Stimulated activated CD4-positive, alpha-beta T cell treated with anti-CD3 and anti-CD28 coated beads, Interleukin-4, amount 100 ng/mL, for 48 hours (primary cell): Measurements from ENCODE around the gene PPM1F.

Experiments used
- DNase-seq, 2 donors: peaks; one replicate each; pipeline ENCODE4 v3.0.0-alpha.2; 2020; ENCODE audit warnings: low read depth in 2 of 2

PPM1F gene, protein sequence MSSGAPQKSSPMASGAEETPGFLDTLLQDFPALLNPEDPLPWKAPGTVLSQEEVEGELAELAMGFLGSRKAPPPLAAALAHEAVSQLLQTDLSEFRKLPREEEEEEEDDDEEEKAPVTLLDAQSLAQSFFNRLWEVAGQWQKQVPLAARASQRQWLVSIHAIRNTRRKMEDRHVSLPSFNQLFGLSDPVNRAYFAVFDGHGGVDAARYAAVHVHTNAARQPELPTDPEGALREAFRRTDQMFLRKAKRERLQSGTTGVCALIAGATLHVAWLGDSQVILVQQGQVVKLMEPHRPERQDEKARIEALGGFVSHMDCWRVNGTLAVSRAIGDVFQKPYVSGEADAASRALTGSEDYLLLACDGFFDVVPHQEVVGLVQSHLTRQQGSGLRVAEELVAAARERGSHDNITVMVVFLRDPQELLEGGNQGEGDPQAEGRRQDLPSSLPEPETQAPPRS

DNA sequence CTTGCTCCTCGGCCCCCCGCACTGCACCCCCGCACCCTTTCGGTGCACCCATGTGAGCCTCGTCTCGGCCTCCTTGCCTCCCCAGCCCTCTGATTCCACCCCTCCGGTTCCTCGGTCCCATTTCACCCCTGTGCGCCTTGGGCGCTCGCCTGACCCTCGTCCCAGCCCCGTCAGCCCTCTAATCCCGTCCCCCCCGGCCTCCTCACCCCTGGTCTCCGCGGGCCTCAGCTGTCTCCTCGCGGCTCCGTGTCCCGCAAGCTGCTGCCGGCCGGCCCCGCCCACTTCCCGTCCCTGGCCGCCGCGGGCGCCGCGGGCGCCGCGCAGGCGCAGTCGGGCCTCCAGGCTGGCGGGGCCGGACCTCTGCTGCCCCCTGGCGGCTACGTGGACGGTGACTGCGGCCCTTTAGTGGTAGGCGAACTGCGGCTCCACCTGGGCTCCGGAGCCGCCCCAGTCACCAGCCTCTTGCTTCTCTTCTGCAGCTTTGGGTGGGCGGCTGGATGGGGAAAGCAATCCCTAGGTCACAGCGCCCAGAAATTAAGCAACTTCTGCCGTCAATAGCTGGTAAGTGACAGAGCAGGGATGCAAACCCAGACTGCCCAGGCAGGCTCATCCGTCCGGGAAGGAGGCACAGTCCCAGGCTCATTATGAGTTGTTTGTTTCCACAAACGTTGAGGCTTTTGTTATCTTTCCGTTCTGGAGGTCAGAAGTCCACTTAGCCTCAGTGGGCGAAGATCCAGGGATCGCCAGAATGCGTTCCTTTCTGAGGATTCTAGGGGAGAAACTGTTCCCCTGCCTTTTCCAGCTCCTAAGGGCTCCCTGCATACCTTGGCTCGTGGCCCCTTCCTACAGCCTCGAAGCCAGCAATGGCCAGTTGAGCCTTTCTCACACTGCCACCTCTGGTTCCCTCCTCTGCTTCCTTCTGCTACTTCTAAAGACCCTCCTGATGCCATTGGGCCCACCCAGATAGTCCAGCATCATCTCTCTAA is at the start of gene PPM1F:
Gene PPM1F (minus strand): TSS at position 263 of the 986 bp plus-strand sequence. CDS start 6,800 bp downstream, outside the sequence.
- DNase-seq, result peak; percentile 85 to 91

DNA sequence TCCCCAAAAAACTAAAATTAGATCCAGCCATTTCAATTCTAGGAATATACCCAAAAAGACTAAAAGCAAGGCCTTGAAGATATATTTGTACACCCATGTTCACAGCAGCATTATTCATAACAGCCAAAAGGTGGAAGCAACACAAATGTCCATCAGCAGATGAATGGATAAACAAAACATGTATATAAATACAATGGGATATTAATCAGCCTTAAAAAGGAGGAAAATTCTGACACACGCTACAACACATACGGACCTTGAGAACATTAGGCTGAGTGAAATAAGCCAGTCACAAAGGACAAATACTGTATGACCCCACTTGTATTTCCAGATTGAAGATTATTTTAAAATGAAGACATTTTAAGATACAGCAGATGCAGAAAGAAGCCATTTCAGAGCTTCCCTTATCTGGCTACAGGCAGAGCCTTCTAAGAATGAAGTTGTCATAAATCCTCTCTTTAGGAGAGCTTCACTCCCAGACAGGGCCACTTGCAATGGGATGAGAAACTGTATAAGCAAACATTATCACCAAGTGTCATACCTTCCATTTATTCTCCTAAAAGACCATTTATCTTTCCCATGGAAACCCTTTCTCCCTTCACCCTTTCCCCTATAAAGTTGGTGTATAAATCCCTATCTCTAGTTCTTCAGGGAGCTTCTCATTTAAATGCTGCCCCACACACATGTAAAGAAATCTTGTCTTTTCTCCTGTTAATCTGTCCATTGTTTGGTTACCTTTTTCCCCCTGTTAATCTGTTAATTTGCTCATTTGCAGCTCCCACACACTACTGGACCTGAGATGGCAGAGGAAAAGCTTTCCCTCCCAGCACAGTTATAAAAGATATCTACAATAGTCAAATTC is 49.2 kb upstream of the PPM1F start:
- no peak for DNase-seq

DNA sequence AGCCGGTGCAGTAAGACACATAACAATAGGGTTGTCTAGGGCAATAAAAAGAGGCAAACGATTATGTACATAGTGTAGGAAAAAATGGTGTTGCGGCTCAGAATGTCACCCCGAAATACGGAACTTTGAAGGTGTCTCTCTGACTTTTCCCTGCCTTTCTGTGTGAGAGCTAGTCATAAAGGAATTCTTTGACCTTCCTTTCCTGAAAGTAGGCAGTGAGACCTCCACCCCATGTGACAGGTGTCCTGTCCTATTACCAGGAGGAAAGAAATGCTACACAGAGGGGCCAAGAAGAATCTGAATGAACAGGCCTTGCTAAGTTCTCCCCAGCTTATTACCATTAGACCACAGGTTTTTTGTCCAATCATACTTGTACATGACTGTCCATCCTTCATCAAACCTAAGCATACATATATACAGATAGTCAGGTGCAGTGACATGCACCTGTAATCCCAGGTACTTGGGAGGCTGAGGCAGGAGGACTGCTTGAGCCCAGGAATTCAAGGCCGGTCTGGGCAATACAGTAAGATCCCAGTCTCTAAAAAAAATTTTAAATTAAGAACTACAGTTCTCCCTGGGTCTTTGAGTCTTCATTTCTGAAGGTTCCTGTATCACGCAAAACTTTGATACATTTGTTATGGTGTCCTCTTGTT is 46.1 kb upstream of the PPM1F start:
- no peak for DNase-seq

DNA sequence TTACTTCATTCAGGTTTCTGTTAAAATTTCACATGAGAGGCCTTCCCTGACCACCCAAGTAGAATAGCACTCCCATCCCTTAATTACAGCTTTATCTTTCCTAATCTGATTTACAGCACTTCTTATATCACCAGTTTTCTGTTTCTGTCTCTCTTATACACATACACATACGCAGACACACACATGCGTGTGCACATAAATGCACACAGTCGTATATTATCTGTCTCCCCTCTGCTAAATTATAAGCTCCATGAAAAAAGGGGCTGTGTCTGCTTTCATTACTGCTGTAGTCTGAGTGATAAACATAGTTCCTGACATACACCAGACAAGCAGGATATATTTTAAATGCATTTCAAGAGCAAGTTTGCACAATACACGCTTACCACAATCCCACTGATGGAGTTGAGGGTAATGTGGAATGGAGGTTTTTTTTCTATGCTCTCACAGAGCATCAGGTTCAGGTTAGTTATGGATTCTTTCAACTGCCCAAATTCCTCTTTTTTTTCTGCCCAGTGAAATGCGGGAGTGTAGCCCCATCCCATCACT is 43.6 kb upstream of the PPM1F start:
- DNase-seq, result no peak

DNA sequence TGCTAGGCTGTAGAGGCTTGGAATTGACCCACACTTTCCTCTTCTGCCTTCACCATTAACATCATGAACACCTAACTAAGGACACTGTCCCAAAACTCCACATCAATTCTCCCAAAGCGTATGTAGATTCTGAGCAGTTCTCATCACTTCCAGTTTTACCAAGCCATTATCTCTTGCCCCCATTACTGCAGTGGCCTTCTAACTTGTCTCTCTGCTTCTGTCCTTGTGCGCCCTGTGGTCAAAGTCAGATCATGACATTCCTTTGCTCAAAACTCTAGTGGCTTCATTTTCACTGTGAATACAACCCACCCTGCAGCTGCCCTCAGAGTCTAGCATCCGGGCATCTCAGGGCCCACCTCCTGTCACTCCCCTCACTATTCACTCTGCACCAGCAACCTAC is 43.0 kb upstream of the PPM1F start:
- DNase-seq, result no peak

DNA sequence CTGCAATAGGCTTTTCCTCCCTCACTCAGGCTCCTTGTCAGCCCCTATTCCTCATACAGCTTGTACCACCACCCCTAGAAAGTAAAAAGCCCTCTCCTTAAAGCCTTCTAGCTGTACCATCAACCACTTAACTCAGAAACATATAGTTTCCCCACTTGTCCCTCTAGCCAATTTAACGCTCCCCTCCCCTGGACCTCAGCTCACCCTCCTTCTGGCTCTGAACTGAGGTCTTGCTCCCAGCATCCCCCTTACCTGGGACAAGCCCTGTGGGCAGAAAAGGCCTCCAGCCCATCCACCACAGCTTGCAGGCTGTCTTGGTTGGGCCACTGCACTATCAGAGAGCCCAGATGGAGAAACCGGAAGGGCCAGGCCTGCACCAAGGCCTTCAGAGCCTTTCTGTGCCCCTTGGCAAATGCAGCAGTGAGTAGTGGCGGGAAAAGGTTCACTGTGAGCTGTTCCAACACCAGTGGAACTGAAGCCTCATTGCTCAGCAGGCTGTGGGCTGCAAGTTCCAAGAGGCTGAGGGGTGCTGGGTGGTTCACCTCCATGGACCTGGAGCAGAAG is 42.3 kb upstream of the PPM1F start:
- no peak for DNase-seq

DNA sequence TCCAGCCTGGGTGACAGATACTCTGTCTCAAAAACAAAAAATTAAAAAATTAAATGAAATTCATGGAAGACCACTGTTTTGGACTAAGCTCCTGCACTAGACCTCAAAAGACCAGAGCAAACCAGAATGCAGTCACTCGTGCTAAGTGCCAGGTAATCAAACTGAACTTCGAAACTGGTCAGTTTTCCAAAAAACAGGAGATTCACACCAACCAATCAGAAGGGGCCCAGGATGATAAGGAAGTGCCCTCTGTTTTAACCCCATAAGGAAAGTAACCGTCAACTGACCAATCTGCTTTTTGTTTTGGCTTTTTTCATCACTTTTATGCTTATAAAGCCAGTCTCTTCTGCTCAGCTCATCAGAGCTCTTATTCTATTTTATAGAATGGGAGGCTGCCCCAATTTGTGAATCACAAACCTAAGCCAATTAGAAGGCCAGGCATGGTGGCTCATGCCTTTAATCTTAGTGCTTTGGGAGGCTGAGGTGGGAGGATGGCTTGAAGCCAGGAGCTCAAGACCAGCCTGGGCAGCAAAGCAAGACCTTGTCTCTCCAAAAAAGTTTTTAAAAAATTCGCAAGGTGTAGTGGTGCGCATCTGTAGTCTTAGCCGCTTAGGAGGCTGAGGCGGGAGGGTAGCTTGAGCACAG is 40.1 kb upstream of the PPM1F start:
- no peak for DNase-seq

DNA sequence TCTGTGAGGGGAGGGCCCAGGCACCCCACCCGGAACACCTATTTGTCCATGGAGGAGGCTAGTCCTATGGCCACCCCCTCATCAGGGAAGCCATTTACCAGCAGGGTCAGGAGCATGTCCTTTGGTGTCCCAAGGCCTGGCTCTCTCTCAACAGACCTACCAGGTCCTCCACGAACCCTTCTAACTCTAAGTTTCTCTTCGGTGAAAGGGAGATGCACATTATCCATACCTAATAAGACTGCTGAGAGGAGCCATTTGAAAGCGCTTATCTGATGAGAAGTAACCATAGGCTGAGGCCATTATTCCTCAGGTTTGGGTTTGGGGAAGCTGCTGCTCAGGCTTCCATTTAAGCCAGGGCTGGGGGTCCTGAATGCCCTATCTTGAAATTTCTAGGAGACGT is 39.1 kb upstream of the PPM1F start:
- DNase-seq, result no peak

DNA sequence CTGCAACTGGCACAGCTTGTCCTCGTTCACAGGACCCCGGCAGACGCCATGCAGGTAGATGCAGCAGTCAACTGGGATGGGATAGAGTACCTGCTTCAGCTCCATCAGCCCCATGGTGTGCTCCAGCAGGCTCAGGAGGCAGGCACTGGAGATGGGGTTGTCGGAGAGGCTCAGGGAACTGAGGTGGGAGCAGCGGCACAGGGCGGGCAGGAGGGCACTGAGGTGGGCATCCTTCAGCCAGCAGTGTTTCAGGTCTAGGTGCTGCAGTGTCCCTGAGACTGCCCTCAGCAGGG is 38.6 kb upstream of the PPM1F start:
- DNase-seq, result no peak

DNA sequence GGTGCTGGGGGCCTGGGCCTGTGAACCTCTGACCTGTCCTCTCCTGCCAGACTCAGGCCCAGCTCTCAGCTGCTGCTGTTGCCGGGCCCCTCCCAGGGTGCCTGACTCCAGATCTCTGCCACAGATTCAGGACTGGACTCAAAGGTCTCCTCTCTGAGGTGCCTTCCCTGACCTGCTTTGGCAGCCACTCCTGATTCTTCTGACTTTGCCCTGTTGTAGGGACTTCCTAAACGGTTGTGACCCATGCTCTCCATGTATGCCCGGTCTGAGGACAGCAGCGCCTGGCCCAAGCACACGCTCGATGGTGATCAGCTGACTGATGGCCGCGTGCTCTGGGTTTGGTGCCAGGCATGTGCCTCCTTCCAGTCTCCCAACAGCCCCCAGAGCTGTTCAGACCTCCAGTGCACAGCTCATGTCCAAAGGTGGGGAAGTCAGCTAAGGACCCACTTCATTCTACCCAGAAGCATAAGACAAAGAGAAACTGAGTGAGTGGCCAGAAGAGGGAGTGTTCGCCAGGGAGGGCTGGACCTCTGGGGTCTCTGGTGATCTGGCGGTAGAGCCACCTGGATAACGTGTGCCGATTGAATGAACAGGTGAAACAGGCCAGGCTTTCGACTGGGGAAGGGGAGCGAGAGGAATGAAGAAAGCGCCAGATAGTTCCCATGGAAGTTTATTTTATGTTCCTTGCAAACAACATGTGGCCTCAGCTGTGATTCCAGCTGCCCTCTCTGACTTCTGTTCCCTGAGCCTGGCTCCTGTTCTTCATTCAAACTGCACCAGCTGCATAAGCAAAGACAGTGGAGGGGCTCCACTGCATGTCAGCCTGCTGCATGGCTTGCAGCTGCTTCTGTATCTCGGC is 38.0 kb upstream of the PPM1F start:
- DNase-seq, result no peak

DNA sequence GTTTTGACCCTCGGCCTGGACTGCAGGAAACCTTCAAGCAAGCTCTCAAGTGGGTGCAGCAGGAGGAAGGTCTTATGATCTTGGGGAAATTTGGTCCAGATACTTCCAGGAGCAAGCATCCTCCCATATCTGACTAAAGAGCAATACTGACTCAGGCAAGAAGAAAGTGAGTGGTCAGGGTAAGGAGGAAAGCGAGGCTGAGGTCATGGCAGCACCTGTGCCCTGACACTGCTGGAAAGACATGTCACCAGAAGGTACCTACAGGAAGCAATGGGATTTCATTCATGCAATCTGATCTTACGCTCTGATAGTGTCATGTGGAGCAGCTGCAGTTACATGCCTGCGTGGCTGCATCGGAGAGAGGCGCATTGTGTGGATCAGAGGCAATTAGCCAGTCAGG is 36.4 kb upstream of the PPM1F start:
- no peak for DNase-seq

DNA sequence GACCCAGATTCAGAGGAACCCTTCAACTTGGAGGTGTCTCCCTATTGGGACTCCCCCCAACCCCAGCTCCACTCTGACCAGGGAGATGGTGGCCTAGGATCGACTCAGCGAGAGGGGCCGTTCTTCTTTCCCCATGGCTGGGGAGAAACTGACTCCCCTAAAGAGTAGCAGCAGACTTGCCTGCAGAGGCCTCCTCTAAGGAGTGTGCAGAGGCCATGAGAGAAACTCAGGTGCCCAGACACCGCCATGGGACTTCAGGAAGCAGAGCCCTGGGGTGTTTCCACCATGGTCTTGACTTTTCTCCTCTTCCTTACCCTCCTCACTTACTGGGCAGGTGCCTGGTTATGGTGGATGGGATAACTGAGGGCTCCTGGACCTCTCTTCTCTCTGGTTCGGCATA is 32.6 kb upstream of the PPM1F start:
- DNase-seq, result no peak

DNA sequence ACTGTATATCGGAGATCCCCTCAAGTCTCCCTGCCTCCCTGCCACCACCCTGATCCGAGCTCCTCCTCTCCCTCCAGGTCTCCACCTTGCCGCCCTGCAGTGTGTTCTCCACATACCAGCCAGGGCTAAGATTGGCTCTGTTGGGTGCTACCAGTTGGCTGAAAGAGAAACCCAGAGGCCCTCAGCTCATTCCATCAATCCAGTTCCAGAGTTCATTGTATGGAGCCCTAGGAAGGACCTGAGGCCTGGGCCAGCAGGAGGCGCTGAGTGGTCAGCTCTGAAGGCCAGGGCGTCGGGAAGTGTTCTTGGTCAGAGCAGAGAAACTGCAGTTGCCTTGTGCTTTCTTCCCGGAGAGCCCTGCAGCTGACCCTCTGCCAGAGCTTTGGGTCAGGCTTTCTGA is 32.1 kb upstream of the PPM1F start:
- DNase-seq, result no peak

DNA sequence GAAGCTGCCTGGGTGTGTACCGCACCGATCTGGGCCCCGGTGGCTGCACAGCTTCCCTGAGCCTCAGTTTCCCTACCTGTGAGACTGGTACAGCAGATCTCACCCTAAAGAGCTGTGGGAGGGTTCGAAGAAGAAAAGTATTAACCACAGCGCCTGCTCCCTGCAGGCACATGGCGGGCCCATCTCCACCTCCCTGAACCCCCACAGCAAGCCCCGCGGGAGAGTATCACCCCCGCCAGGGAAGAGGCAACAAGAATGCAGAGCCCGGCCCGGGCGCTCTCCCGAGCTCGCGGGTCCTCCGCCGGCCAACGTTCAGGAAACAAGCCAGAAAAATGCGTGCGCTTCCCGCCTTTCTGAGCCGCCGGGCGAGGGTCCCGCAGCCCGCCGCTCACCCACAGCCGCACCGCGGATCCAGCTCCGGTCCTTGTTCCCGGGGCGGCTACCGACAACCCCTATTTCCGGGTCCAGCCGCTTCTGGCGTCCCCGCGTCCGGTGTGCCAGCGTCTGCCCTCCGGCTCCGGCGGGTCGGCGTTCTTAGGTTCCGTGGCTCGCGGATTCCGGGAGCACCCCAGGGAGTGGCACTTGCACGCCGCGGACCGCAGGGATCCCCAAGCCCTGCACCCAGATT is 29.8 kb upstream of the PPM1F start, which contains the start of gene TOP3B:
Gene TOP3B (minus strand): TSS at position 450 of the 628 bp plus-strand sequence. CDS start 7,078 bp downstream, outside the sequence.
- DNase-seq, result peak; percentile 79 to 83

DNA sequence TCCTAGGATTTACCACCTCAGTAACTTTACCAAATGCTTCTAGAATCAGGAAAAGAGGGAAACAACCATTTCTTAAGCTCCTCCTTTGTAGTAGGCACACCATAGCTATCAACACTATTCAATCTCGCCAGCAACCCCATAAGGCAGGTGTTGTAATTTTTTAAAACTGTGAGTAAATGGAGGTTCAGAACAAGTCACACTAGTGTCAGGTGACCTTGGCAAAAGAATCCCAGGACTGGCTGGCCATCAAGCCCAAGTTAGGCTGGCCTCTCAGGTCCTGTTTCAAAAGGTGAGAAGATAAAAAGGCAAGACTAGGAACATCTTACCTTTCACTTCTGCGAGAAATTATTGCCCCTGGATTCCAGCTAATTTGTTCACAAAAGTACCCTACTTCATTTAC is 29.2 kb upstream of the PPM1F start:
- DNase-seq, result no peak

DNA sequence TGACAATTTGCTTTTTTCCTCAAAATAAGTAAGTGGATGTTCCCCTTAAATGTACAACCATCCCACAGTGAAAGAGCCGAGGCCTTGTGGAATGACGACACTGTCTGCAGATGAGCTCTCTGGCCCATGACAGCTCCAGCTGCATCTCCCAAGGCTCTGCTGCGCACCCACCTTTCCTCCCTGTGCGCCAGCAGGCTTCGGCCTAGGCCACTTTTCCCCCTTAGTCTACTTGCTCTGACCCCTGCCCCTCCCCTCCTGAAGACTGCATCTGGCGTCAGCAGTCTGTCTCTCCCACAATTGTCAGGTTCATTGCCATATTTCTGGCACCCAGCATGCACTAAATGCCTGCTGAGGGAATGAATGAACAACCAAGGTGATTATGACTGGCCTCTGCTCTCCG is 27.9 kb upstream of the PPM1F start:
- DNase-seq, result no peak

DNA sequence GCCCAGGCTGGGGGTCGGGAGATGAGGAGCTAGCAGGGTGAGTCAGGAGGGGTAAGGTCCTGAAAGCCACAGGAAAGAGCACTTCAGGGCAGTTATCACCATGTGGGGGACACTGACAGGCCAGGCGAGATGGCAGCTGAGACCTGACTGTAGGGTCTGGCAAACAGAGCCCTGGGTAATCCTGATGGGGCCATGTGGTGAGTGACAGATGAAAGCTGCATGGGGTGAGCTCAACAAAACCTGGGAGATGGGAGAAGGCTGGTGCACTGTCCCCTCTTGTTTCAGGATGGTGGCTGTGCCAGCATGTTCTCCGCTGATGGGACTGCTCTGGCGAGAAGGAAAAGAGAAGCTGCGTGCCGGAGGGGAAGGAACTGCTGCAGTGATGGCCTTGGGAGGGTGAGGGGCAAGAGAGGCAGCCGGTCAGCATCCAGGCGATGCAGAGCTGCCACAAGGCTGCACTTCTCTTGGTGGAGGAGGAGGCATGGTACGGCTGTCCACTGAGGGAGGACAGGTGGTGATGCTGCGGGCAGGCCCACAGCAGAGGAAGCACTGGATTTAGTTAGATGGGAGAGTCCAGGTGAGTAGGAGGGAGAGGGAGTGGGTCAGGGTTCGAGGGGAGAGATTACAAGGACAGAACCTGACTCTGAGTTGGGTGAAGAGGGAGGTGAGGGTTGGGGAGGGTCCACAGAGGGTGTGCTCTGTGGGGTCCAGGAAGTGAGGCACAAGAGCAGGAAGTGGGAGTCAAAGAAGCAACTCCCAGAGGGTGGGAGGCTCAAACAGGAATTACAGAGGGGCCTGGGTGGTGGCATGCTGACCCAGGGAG is 26.1 kb upstream of the PPM1F start:
- DNase-seq, result no peak

DNA sequence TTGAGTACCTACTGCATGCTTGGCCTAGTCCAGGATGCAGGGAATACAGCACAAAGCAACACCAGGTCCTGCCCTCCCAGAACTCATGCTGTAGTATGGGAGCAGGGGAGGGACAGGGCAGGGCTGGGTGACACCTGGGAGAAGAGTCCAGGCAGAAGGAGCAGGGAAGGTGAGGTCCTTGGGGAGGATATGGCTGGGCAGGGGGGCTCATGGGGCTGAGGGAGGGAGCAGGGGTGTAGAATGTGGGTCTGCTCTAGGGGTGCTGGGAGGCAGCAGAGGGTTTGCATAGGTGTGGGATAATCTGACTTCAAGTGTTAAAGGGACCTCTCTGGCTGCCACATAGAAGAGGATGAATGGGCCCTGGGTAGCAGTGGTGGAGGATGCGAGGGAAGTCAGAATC is 25.2 kb upstream of the PPM1F start:
- no peak for DNase-seq
